CD4-positive, alpha-beta T cell (primary cell): ENCODE measurements around the gene SPINT2. TPM values are rescaled to one million over a fixed set of nuclear protein-coding genes. Genes with fewer than 3 reads are reported as not detected.
"Not testable (repeated sequence)": the region's sequence is repeated elsewhere in the genome, so short reads cannot be mapped to it uniquely, and the experiment has no call there.

Source experiments
- ATAC-seq: fragments of 200-7000 bp; cut with Tn5 transposase; one replicate; pipeline ENCODE4 v1.10.0; 2022; ENCODE audit warnings: mild to moderate bottlenecking; ENCODE audit not compliant: poor library complexity
- CTCF ChIA-PET: fragments of 350-600 bp; sonication (Branson Sonifier 250); formaldehyde crosslinking; loops from one replicate; lab custom pipeline; 2021; ENCODE audit warnings: antibody characterized with exemption, inconsistent platforms; lab: Charles Lee
- POLR2A ChIA-PET: fragments of 350-600 bp; sonication (Branson Sonifier 250); formaldehyde crosslinking; loops from one replicate; lab custom pipeline; 2021; ENCODE audit warnings: antibody characterized with exemption, inconsistent platforms; lab: Charles Lee
- DNase-seq, 14 experiments: peaks; one replicate each; pipeline ENCODE4 v3.0.0-alpha.2; 2013 to 2020; ENCODE audit warnings: mixed read lengths in 2 of 14
- H3K27ac ChIP-seq, 2 donors: one replicate each; pipeline versions ENCODE4 v1.5.1 to v1.7.0; 2013; ENCODE audit warnings: low read length in 2 of 2, low read depth in 1 of 2, mild to moderate bottlenecking in 1 of 2
- H3K27me3 ChIP-seq, 2 experiments: 1 replicate in 1 of 2; 2 replicates in 1 of 2; pipeline versions ENCODE4 v1.6.1 to v1.7.0; 2013; ENCODE audit warnings: low read length in 2 of 2, control low read depth in 1 of 2, mild to moderate bottlenecking in 1 of 2, moderate library complexity in 1 of 2; ENCODE audit not compliant: insufficient read depth in 2 of 2, control insufficient read depth in 1 of 2
- H3K36me3 ChIP-seq: one replicate; pipeline ENCODE4 v1.6.1; 2013; ENCODE audit warnings: low read length, control low read depth; ENCODE audit not compliant: insufficient read depth
- H3K4me1 ChIP-seq: one replicate; pipeline ENCODE4 v1.6.1; 2013; ENCODE audit warnings: low read length, control low read depth; ENCODE audit not compliant: insufficient read depth
- H3K4me3 ChIP-seq: one replicate; pipeline ENCODE4 v1.5.1; 2013; ENCODE audit warnings: mild to moderate bottlenecking, low read length, moderate library complexity
- H3K9me3 ChIP-seq, 2 experiments: 1 replicate in 1 of 2; 2 replicates in 1 of 2; pipeline versions ENCODE4 v1.6.1 to v1.7.0; 2013; ENCODE audit warnings: low read length in 2 of 2, mild to moderate bottlenecking in 2 of 2, control low read depth in 1 of 2, moderate library complexity in 1 of 2; ENCODE audit not compliant: control insufficient read depth in 1 of 2, insufficient read depth in 1 of 2
- H3K27ac Mint-ChIP-seq: one replicate; pipeline ENCODE4 v1.8.0; 2020; ENCODE audit warnings: mixed read lengths
- H3K27me3 Mint-ChIP-seq: one replicate; pipeline ENCODE4 v1.8.0; 2021; ENCODE audit warnings: mixed read lengths
- H3K36me3 Mint-ChIP-seq: one replicate; pipeline ENCODE4 v1.8.0; 2021; ENCODE audit warnings: low read depth, mixed read lengths
- H3K4me1 Mint-ChIP-seq: one replicate; pipeline ENCODE4 v1.8.0; 2021; ENCODE audit warnings: low read depth, mixed read lengths
- H3K4me3 Mint-ChIP-seq: one replicate; pipeline ENCODE4 v1.8.0; 2020; ENCODE audit warnings: mild to moderate bottlenecking, mixed read lengths
- H3K9me3 Mint-ChIP-seq: one replicate; pipeline ENCODE4 v1.8.0; 2020; ENCODE audit warnings: mixed read lengths
- CTCF ChIP-seq: fragments of 200-600 bp; IDR thresholded peaks from one replicate; pipeline ENCODE4 v1.8.0; 2022; ENCODE audit warnings: antibody characterized with exemption, mild to moderate bottlenecking
- intact Hi-C, 2 experiments: fragments of 100-400 bp; cut with DNase I in 1 of 2; cut with micrococcal nuclease in 1 of 2; formaldehyde crosslinking; loops; one replicate each; pipeline versions ENCODE4 v1.15.1 to v1.9.0; 2023 to 2025; cut with DNase I, micrococcal nuclease
- total RNA-seq, 174 experiments: library from RNA in 2 of 174; stranded (reverse) in 2 of 174; gene quantifications; one replicate each; pipeline ENCODE4 v1.2.3 and lab custom pipeline; 2021 to 2026

Gene SPINT2
- total RNA-seq, 2 experiments from 2014 or later: 25.4 to 26.5 TPM

GRCh38 chr19:38223119-38223523 is 41.3 kb upstream of the SPINT2 start:
- ATAC-seq: no peak
- no peak for DNase-seq
- Histone ChIP-seq H3K27ac (no peak overlapping the region), H3K4me1 (peaks cover 18% of the 10 kb centered on the region), H3K9me3 (peaks cover 0 to 11% of the 10 kb centered on the region in 2 experiments), H3K4me3 (no peak overlapping the region), H3K27me3 (peaks cover 66 to 76% of the 10 kb centered on the region in 2 experiments), H3K36me3 (no peaks in the 10 kb centered on the region)
- intact Hi-C loops: no loop called here
- Mint-ChIP-seq H3K27ac (no peak overlapping the region), H3K36me3 (no peaks in the 10 kb centered on the region), H3K27me3 (peaks cover 90% of the 10 kb centered on the region), H3K9me3 (no peaks in the 10 kb centered on the region), H3K4me3 (peak overlapping the region; percentile 6), H3K4me1 (peaks cover 22% of the 10 kb centered on the region)
- ChIA-PET POLR2A (no interaction called here), CTCF (no interaction called here)
- no peak for TF ChIP-seq CTCF

- CTCF ChIA-PET: no interaction called here
- no peaks in the 10 kb centered on the region for H3K36me3 Mint-ChIP-seq
- peaks cover 0 to 13% of the 10 kb centered on the region in 2 experiments for H3K9me3 ChIP-seq
- H3K36me3 ChIP-seq: no peaks in the 10 kb centered on the region
- no peak overlapping the region for H3K4me3 ChIP-seq
- H3K27me3 Mint-ChIP-seq: peaks cover 87% of the 10 kb centered on the region
- ATAC-seq (no peak), DNase-seq (no peak)
- no peak overlapping the region for H3K27ac ChIP-seq
- H3K4me3 Mint-ChIP-seq: peak overlapping the region; percentile 6
- intact Hi-C loops: no loop called here
- no peak overlapping the region for H3K27ac Mint-ChIP-seq
- POLR2A ChIA-PET: no interaction called here
- peaks cover 22% of the 10 kb centered on the region for H3K4me1 Mint-ChIP-seq
- H3K27me3 ChIP-seq: peaks cover 64 to 73% of the 10 kb centered on the region in 2 experiments
- H3K9me3 Mint-ChIP-seq: no peaks in the 10 kb centered on the region
- H3K4me1 ChIP-seq: peaks cover 21% of the 10 kb centered on the region
- TF ChIP-seq CTCF: no peak
Observed at GRCh38 chr19:38223617-38224013, 40.8 kb upstream of the SPINT2 start.

DNA sequence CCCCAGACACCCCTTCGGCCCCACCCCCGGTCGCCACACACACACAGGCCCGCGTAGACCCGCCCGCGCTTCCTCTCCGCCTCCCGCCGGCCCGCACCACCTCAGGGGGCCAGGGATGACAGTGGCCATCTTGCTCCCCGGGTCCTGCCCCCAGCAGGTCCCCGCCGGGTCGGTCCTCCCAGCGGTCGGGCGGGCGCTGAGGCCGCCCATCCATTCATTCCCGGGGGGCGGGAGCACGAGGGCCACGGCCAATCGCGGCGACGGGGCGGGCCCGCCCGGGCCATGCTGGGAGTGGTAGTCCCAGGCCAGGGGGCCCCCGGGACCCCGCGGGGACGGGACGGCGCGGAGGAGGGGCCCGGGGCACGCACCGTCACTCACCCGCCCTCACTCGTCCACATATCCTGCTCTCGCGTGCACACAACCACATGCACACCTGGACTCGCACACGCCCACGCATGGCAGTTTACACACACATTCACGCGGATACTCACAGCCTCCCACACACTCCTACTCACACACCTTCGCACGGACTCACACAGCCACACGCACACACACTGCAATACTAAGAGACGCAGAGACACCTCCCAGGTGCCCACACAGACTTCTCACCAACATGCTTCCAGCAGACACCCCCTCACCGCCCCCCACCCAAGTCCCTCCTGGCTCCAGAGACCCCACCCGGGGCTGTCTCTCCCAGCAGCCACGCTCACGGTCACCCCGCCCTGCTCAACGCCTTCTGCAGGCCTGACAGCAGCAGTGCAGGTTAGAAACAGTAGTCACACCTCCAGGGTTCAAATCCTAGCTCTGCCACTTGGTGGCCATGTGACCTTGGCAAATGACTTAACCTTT is 40.1 kb upstream of the SPINT2 start, which contains the start of gene DPF1:
TSS of gene DPF1 (minus strand) at position 209 of the 849 bp plus-strand sequence. CDS start at position 129, 80 bp downstream.
- CTCF ChIA-PET: interaction anchor here (1.2 kb wide), 1 partner anchor 323 kb away, joined by 7 read pairs; no protein-coding TSS in a partner anchor

GRCh38 chr19:38224863-38225218 is 39.5 kb upstream of the SPINT2 start:
- Histone ChIP-seq H3K4me1 (peaks cover 31% of the 10 kb centered on the region), H3K9me3 (peaks cover 0 to 16% of the 10 kb centered on the region in 2 experiments), H3K27me3 (peaks cover 66 to 75% of the 10 kb centered on the region in 2 experiments)
- H3K27ac ChIP-seq, H3K4me3 ChIP-seq, H3K36me3 ChIP-seq, DNase-seq, H3K36me3 Mint-ChIP-seq, H3K9me3 Mint-ChIP-seq, ATAC-seq, POLR2A ChIA-PET, H3K27ac Mint-ChIP-seq: not testable (repeated sequence)
- peak overlapping the region; percentile 59 for H3K4me3 Mint-ChIP-seq
- intact Hi-C loops: loop anchor here in 1 of 2 experiments (5.0 kb wide), 1 partner anchor 318 kb away; the partner anchor contains the start of genes SIPA1L3 and WDR87
- H3K4me1 Mint-ChIP-seq: peaks cover 24% of the 10 kb centered on the region
- H3K27me3 Mint-ChIP-seq: peaks cover 81% of the 10 kb centered on the region
- CTCF ChIA-PET: interaction anchor here (1.2 kb wide), 1 partner anchor 323 kb away, joined by 7 read pairs; no protein-coding TSS in a partner anchor

More for the DNA sequence above, 40.1 kb upstream of the SPINT2 start, which contains the start of gene DPF1:
- DNase-seq (peak in 7 of 14 experiments; percentile 18 to 66 (median 38)), ATAC-seq (peak; percentile 72)
- H3K9me3 Mint-ChIP-seq: no peaks in the 10 kb centered on the region
- peaks cover 85% of the 10 kb centered on the region for H3K27me3 Mint-ChIP-seq
- Histone ChIP-seq H3K9me3 (peaks cover 0 to 16% of the 10 kb centered on the region in 2 experiments), H3K36me3 (no peaks in the 10 kb centered on the region), H3K27me3 (peaks cover 66 to 73% of the 10 kb centered on the region in 2 experiments), H3K4me3 (no peak within 1 kb of the TSS), H3K27ac (no peak within 1 kb of the TSS), H3K4me1 (peaks cover 27% of the 10 kb centered on the region)
- H3K4me3 Mint-ChIP-seq: peak within 1 kb of the TSS; percentile 59
- peaks cover 22% of the 10 kb centered on the region for H3K4me1 Mint-ChIP-seq
- H3K27ac Mint-ChIP-seq: no peak within 1 kb of the TSS
- intact Hi-C loops: no loop called here
- POLR2A ChIA-PET: no interaction called here
- TF ChIP-seq CTCF: no peak
- no peaks in the 10 kb centered on the region for H3K36me3 Mint-ChIP-seq
